Measurements from ENCODE around the gene NOL9. TPM values are rescaled to one million over a fixed set of nuclear protein-coding genes. Genes with fewer than 3 reads are reported as not detected.

NOL9 gene
- total RNA-seq, 6 donors from 2014 or later, result 19.6 to 41.9 (median 24.7) TPM

- Histone ChIP-seq H3K27me3 (no peaks in the 10 kb centered on the region), H3K27ac (no peak overlapping the region), H3K4me3 (no peak overlapping the region), H3K4me1 (peaks cover 4 to 49% (median 20%) of the 10 kb centered on the region in 4 donors), H3K9me3 (no peaks in the 10 kb centered on the region), H3K36me3 (peaks cover 22 to 100% (median 77%) of the 10 kb centered on the region in 4 donors)
- no peak for TF ChIP-seq POLR2AphosphoS5 (IDR thresholded peaks at IDR 0.05)
- TF ChIP-seq POLR2A (IDR thresholded peaks at IDR 0.05), result no peak
- TF ChIP-seq, protein P1, sequence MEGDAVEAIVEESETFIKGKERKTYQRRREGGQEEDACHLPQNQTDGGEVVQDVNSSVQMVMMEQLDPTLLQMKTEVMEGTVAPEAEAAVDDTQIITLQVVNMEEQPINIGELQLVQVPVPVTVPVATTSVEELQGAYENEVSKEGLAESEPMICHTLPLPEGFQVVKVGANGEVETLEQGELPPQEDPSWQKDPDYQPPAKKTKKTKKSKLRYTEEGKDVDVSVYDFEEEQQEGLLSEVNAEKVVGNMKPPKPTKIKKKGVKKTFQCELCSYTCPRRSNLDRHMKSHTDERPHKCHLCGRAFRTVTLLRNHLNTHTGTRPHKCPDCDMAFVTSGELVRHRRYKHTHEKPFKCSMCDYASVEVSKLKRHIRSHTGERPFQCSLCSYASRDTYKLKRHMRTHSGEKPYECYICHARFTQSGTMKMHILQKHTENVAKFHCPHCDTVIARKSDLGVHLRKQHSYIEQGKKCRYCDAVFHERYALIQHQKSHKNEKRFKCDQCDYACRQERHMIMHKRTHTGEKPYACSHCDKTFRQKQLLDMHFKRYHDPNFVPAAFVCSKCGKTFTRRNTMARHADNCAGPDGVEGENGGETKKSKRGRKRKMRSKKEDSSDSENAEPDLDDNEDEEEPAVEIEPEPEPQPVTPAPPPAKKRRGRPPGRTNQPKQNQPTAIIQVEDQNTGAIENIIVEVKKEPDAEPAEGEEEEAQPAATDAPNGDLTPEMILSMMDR (IDR thresholded peaks at IDR 0.05), result no peak
- no peak for TF ChIP-seq EP300 (IDR thresholded peaks at IDR 0.05)
- no peak for DNase-seq
- peak in 1 of 2 donors; percentile 28 for ATAC-seq (ENCODE audit: low FRiP score in 2 of 2)
- 73 to 92% methylated on average over 2 to 13 of the region's 13 CpGs for WGBS, 2 donors
Observed at GRCh38 chr1:6591222-6591621, 36.9 kb upstream of the NOL9 start.

DNA sequence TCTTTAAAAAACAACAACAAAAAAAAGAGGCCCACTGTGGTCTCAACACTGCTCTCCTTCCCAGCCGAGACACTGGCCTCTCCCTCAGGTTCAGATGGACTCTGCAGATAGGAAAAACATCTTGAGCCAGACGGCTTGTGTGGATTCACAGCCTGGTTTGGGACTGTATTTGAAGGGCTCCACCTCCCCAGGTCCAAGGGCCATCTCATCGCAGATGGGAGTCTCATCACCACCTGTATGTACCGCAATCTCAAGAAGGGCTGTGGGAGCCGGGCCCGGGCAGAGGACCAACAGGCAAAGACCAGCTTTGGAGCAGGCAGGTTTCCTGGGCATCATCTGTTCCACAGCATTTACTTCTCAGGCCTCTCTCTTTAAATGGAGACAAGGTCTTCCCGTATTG is 35.7 kb upstream of the NOL9 start:
- ATAC-seq (ENCODE audit: low FRiP score in 2 of 2) (no peak), DNase-seq (no peak)
- Histone ChIP-seq H3K4me3 (no peak overlapping the region), H3K27ac (no peak overlapping the region), H3K27me3 (no peaks in the 10 kb centered on the region), H3K9me3 (no peaks in the 10 kb centered on the region), H3K4me1 (peaks cover 4 to 48% (median 19%) of the 10 kb centered on the region in 4 donors), H3K36me3 (peaks cover 17 to 89% (median 65%) of the 10 kb centered on the region in 4 donors)
- TF ChIP-seq EP300 (IDR thresholded peaks at IDR 0.05), result no peak
- 79 to 94% methylated on average over 4 to 7 of the region's 7 CpGs for WGBS, 2 donors

DNA sequence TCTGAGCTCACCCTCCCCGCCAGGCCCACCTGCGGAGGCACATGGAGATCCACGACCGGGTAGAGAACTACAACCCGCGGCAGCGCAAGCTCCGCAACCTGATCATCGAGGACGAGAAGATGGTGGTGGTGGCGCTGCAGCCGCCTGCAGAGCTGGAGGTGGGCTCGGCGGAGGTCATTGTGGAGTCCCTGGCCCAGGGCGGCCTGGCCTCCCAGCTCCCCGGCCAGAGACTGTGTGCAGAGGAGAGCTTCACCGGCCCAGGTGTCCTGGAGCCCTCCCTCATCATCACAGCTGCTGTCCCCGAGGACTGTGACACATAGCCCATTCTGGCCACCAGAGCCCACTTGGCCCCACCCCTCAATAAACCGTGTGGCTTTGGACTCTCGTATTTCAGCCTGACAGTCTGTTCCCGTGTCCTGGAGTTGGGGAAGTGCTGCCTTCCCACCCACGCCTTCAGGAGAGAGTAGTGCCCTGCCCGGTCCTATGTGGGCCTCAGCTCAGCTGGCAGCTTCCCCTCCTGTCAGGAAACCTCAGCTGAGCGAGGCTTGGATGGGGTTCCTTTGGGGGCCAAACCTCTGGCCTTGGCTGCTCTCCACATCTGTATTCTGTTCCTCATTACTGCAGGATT is 34.7 kb upstream of the NOL9 start:
- Histone ChIP-seq H3K27ac (peak overlapping the region in 1 of 4 donors; percentile 43), H3K36me3 (peaks cover 8 to 84% (median 54%) of the 10 kb centered on the region in 4 donors)

DNA sequence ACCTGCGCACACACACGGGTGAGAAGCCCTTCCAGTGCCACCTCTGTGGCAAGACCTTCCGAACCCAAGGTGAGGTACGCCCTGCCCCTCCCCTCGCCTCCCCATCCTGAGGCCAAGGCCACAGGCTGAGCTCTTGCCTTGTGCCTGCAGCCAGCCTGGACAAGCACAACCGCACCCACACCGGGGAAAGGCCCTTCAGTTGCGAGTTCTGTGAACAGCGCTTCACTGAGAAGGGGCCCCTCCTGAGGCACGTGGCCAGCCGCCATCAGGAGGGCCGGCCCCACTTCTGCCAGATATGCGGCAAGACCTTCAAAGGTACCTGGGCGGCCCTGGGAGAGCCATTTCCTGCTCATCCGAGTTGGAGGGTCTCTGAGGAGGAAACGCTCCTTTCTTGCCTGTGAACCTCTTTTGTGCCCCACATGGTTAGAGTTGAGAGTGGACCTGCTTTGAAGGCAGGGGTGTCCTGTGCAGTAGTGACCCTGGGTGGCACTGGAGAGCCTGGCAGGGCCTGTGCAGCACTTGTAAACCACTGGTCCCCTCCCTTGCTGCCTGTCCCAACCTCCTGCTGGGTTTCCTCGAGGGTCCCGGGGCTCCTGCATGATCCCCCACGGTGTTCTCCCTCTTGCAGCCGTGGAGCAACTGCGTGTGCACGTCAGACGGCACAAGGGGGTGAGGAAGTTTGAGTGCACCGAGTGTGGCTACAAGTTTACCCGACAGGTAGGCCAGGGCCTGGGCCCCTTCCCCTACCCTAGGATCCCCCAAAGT is 34.0 kb upstream of the NOL9 start:
- no peaks in the 10 kb centered on the region for H3K27me3 ChIP-seq
- H3K27ac ChIP-seq, result peak overlapping the region in 3 of 4 donors; percentile 16 to 43 (median 29)
- no peak overlapping the region for H3K4me3 ChIP-seq
- TF ChIP-seq POLR2A (IDR thresholded peaks at IDR 0.05) (peak in 1 of 4 donors; percentile 6), POLR2AphosphoS5 (IDR thresholded peaks at IDR 0.05) (no peak)
- DNase-seq (peak; percentile 74 to 89), ATAC-seq (ENCODE audit: low FRiP score in 2 of 2) (peak in 1 of 2 donors; percentile 55)
- H3K36me3 ChIP-seq, result peaks cover 1 to 77% (median 47%) of the 10 kb centered on the region in 4 donors
- H3K4me1 ChIP-seq, result peaks cover 4 to 54% (median 20%) of the 10 kb centered on the region in 4 donors
- 40 to 72% methylated on average over 3 to 19 of the region's 25 CpGs for WGBS, 2 donors
- H3K9me3 ChIP-seq, result no peaks in the 10 kb centered on the region

More for the DNA sequence above, 34.7 kb upstream of the NOL9 start:
- H3K4me1 ChIP-seq, result peaks cover 4 to 54% (median 20%) of the 10 kb centered on the region in 4 donors
- ATAC-seq (ENCODE audit: low FRiP score in 2 of 2) (no peak), DNase-seq (peak; percentile 29 to 72)
- TF ChIP-seq, protein P1 (IDR thresholded peaks at IDR 0.05), result no peak
- no peak for TF ChIP-seq EP300 (IDR thresholded peaks at IDR 0.05)
- no peak for TF ChIP-seq POLR2A (IDR thresholded peaks at IDR 0.05)
- TF ChIP-seq POLR2AphosphoS5 (IDR thresholded peaks at IDR 0.05), result no peak
- H3K9me3 ChIP-seq, result no peaks in the 10 kb centered on the region
- 83 to 84% methylated on average over 7 to 24 of the region's 24 CpGs for WGBS, 2 donors
- H3K4me3 ChIP-seq, result no peak overlapping the region
- no peaks in the 10 kb centered on the region for H3K27me3 ChIP-seq

GRCh38 chr1:6587261-6588005 is 33.1 kb upstream of the NOL9 start:
- peaks cover 8 to 60% (median 23%) of the 10 kb centered on the region in 4 donors for H3K4me1 ChIP-seq
- H3K9me3 ChIP-seq, result no peaks in the 10 kb centered on the region
- peak overlapping the region in 3 of 4 donors; percentile 16 to 31 (median 29) for H3K27ac ChIP-seq
- no peak overlapping the region for H3K4me3 ChIP-seq
- TF ChIP-seq, protein P1 (IDR thresholded peaks at IDR 0.05), result no peak
- TF ChIP-seq EP300 (IDR thresholded peaks at IDR 0.05) (no peak), POLR2A (IDR thresholded peaks at IDR 0.05) (no peak), POLR2AphosphoS5 (IDR thresholded peaks at IDR 0.05) (no peak)
- DNase-seq, result peak; percentile 65
- peak in 1 of 2 donors; percentile 31 for ATAC-seq (ENCODE audit: low FRiP score in 2 of 2)
- 57 to 66% methylated on average over 6 to 13 of the region's 13 CpGs for WGBS, 2 donors
- no peaks in the 10 kb centered on the region for H3K27me3 ChIP-seq
- H3K36me3 ChIP-seq, result peaks cover 0 to 69% (median 39%) of the 10 kb centered on the region in 4 donors

All from upper lobe of left lung (tissue), 6 donors.